ENCODE data around the gene LHFPL3.

GRCh38 chr7:104800307-104800706 lies 471.9 kb downstream of the LHFPL3 start:
- TF ChIP-seq, protein P1, sequence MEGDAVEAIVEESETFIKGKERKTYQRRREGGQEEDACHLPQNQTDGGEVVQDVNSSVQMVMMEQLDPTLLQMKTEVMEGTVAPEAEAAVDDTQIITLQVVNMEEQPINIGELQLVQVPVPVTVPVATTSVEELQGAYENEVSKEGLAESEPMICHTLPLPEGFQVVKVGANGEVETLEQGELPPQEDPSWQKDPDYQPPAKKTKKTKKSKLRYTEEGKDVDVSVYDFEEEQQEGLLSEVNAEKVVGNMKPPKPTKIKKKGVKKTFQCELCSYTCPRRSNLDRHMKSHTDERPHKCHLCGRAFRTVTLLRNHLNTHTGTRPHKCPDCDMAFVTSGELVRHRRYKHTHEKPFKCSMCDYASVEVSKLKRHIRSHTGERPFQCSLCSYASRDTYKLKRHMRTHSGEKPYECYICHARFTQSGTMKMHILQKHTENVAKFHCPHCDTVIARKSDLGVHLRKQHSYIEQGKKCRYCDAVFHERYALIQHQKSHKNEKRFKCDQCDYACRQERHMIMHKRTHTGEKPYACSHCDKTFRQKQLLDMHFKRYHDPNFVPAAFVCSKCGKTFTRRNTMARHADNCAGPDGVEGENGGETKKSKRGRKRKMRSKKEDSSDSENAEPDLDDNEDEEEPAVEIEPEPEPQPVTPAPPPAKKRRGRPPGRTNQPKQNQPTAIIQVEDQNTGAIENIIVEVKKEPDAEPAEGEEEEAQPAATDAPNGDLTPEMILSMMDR (IDR thresholded peaks at IDR 0.05): no peak
- no peak for TF ChIP-seq EZH2 (IDR thresholded peaks at IDR 0.05)
- no peak for TF ChIP-seq EZH2phosphoT487 (IDR thresholded peaks at IDR 0.05)
